Measurements from ENCODE around the gene ODAD3.

The ODAD3 gene

GRCh38 chr19:11373885-11374432 lies 61.0 kb downstream of the ODAD3 start:
- peak in 1 of 2 donors; percentile 20 for DNase-seq

GRCh38 chr19:11373166-11373884 lies 61.6 kb downstream of the ODAD3 start:
- DNase-seq, result no peak

GRCh38 chr19:11370744-11371143 lies 64.2 kb downstream of the ODAD3 start:
- no peak for DNase-seq
